Measurements from ENCODE around the gene GTF2H3.
"Not testable (repeated sequence)": the region's sequence is repeated elsewhere in the genome, so short reads cannot be mapped to it uniquely, and the experiment has no call there.

GTF2H3 gene

DNA sequence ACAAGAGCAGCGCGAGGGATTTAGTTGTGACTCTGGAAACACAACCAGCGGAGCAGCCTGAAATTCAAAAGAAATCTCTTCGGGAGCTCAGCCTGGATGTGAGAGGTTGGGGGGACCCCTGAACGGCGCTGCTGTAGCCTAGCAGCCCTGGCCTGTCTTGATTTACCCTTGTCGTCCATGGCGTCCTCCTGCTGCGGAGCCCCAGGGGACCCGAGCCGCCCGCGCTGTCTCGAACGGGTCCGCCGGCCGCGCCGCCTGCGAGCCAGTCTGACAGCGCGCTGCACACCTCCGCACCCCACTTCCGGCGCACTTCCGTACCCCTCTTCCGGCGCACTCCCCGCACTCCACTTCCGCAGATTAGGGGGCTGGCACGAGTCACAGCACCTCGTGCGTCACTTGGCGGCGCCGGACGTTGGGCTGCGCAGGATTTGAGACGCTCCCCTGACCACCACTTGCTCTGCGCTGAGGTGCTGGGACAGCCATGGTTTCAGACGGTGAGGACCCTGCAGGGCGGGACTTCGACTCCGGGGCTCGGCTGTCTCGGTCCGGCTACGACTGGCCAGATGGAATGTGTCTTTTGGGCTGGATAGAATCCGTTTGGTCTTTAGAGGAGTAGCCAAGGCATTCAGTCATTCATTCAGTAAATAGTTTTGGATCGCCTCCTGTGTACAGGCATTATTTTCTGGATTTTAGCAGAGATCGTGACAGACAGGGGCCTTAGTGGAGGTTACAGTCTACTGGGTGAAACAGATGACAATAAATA is at the start of gene GTF2H3, which contains the start of gene EIF2B1:
Gene GTF2H3, plus strand, starts transcription at position 451 of the 763 bp plus-strand sequence. Its CDS starts 31 bp downstream, at position 482.
Gene EIF2B1, minus strand, starts transcription at position 308 of the 763 bp plus-strand sequence. Its CDS starts 129 bp downstream, at position 179.
- DNase-seq: peak; percentile 99

GRCh38 chr12:123591702-123592481 is 41.7 kb upstream of the GTF2H3 start:
- DNase-seq: no peak

- no peak for DNase-seq
Measured at GRCh38 chr12:123595729-123596128, 37.9 kb upstream of the GTF2H3 start.

DNA sequence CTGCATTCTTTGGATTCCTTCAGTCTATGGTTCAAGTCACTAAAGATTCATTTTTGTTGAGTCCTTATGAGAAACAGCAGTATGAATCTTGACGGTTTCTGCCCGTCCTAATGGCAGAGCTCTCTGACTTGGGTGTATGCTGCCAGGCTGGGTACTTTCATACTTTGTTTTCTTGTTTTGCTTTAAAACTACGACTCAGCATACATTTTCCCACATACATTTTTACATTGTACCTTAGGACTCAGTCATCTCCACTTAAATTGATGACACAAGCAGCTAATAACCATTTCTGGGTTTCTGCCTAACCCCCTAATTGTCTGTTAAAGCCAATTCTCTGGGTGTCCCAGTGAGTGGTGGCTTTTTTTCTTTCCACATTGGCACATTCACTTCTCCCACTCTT is 36.5 kb upstream of the GTF2H3 start:
- DNase-seq: no peak

GRCh38 chr12:123598522-123598921 is 35.1 kb upstream of the GTF2H3 start:
- no peak for DNase-seq

DNA sequence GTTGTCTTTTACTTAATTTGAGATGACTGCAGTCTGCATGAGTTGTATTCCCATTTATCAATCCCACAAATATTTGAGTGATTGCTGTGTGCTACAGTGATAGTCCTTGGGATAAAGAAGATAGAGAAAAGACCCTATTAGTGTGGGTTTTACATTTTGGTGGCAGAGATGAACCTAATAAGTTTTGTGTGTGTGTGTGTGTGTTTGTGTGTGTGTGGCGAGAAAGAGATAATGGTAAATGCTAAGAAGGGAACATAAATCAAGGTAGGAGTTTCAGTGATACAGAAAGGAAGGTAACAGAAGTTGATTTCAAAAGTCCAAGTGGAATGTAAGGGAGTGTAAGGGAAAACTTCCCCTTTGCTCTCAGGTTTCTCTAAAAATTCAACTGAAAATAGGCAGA is 34.3 kb upstream of the GTF2H3 start:
- DNase-seq: no peak

- no peak for DNase-seq
Measured at GRCh38 chr12:123599721-123600120, 33.9 kb upstream of the GTF2H3 start.

DNA sequence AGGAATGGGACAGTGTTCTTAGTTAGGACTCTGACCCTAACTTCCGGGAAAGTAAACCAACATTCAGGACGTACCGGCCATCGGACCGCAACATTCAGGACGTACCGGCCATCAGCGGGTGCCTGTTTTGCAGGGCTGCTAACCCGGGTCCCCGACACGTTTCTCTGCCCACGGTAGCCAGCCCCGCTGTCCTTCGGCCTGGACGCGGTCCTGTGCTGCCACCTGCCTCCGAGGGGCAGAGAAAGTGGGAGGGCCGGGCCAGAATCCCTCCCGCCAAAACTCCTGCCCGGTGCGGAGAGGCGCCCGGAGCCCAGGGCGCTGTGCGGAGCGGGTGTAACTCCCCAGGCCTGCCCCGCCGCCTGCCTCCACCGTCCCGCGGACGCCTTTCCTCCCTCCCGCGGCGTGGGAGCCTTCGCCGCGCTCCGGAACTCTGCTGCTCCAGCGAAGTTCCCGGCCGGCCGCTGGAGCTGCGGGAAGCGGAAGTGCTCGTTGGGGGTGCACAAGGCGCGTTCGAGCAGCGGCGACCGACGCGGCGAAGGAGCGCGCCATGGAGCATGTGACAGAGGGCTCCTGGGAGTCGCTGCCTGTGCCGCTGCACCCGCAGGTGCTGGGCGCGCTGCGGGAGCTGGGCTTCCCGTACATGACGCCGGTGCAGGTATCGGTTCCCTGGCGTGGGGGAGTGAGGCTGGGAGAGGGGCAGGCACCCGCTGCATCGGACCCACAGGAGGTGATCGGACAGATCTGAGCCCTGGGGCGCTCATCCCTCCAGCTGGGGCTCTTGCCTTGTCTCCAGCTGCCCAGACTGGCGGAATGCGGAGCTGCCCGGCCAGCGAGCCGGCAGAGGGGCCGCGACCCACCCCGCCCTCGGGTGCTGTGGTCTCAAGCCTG is 31.8 kb upstream of the GTF2H3 start, which contains the start of gene DDX55:
Gene DDX55, plus strand, starts transcription at position 498 of the 888 bp plus-strand sequence. Its CDS starts 50 bp downstream, at position 548.
- peak; percentile 90 for DNase-seq

GRCh38 chr12:123602651-123603195 is 30.9 kb upstream of the GTF2H3 start:
- no peak for DNase-seq

- not testable (repeated sequence) for DNase-seq
Measured at GRCh38 chr12:123603495-123603894, 30.1 kb upstream of the GTF2H3 start.

GRCh38 chr12:123607756-123608155 is 25.9 kb upstream of the GTF2H3 start:
- DNase-seq: no peak

- no peak for DNase-seq
Measured at GRCh38 chr12:123608182-123608581, 25.4 kb upstream of the GTF2H3 start.

- no peak for DNase-seq
Measured at GRCh38 chr12:123614110-123614509, 19.5 kb upstream of the GTF2H3 start.

- no peak for DNase-seq
Measured at GRCh38 chr12:123614531-123614930, 19.1 kb upstream of the GTF2H3 start.

DNA sequence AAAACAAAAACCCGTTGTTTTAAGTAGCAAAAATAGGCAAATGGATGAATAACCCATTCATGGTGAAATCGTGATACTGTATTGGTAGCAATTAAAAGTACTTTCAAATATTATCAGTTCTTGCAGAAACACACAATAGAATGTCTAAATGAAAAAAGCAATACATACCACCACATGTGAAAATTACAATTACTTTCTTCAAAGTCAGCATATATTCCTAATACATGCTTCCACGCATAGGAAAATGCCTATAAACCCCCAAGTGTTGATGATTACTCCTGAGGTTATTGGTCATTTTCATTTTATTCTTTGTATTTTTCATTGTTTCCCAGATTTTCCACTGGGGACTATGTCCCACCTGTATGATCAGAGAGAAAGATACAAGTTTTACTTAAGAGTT is 16.5 kb upstream of the GTF2H3 start:
- no peak for DNase-seq

DNA sequence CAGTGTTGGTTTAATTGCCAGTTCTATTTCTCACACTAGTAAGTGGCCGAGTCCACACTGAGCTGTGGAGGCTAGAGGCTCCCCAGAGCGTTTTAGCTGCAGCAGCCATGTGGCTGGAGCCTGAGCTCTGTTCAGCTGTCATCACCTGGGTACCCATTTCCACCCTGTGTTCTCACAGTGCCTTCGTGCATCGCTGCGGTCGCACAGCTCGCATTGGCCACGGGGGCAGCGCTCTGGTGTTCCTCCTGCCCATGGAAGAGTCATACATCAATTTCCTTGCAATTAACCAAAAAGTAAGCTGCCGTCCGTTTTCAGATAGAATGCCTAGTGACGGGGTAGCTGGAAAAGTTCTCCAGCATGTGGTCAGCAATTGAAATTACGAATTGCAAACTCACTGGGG is 16.0 kb upstream of the GTF2H3 start:
- DNase-seq: no peak

GRCh38 chr12:123621101-123621500 is 12.5 kb upstream of the GTF2H3 start:
- DNase-seq: no peak

DNA sequence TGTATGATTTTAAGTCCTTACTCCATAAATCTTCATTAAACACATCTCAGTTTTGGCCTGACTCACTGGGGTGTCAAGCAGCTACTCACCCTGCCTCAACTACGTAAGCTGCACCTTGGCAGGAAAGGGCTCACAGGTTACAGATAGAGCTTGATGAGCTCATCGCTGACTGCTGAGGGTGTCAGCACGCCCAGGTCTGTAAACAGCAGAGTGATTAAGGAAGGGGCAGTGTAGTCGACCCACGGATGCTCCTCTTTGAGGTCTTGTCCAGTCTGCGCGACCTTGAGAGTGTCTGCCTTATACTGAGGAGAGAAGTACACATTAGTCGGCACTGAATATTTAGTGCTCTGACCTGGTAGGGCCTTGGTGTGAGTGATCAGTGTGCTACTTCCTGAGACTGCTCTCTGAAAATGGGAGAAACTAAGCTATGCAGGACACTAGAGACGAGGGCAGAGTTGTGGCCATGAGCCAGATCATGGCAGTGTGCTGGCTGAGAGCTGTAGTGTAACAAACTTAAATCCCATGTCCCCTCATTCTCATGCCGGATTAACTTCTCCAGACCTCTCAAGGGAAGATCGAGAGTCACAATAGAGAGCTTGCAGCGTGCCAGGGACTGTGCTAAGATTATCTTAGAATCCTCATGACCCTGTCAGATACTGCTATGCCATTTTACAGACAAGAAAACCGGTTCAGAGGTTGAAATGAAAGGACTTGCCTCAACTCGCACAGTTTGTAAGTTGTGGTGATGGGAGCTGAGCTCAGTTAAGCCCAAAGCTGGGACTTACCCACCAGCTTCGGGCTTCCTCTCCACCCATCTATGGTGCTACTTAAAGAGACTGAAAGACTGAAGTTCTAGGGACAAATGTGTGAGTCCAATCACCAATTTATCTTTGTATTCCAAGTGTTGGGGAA is 11.8 kb upstream of the GTF2H3 start:
- DNase-seq: no peak

DNA sequence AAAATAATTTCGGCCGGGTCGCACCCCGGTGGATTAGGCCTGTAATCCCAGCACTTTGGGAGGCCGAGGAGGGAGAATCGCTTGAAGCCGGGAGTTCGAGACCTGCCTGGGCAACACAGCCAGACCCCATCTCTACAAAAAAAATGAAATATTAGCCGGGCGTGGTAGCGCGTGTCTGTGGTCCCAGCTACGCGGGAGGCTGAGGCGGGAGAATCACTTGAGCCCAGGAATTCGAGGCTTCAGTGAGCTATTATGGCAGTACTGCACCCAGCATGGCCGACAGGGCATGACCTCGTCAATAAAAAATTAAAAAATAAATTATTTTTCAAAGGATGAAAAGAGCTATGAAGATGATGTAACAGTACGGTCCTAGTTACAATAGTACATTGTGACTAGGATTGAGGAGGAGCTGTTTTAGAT is 523 bp downstream of the GTF2H3 start:
- DNase-seq: no peak

DNA sequence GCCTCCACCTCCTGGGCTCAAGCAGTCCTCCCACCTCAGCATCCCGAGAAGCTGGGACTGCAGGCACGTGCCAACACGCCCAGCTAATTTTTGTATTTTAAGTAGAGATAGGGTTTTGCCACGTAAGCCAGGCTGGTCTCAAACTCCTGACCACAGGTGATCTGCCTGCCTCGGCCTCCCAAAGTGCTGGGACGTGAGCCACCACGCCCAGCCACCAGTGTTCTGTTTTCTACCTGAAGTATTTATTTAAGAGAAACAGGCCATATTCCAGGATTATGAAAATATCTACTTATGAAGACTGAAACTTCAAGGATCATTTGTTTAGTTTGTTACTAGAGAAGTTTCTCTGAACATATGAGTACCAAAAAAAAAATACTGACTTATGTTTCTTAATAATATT is 10.3 kb downstream of the GTF2H3 start:
- DNase-seq: no peak

DNA sequence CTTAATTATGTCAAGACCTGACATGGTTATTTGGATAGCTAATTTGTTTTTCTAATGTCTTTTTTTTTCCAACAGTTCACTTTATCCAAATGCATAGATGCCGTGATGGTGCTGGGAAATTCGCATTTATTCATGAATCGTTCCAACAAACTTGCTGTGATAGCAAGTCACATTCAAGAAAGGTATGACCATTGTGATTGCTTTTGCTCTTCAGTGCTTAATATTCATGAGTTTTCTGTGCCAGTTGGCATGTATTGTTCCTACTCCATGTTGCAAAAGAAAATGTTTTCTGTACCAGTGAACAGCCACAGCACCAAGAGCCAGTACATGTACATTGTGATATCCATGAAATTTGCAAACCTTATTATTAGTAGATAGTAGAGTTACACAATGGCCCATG is 11.8 kb downstream of the GTF2H3 start:
- no peak for DNase-seq
